ENCODE results near the gene SLC25A39. TPM values are rescaled to one million over a fixed set of nuclear protein-coding genes. Genes with fewer than 3 reads are reported as not detected.
"Not testable (repeated sequence)": the region's sequence is repeated elsewhere in the genome, so short reads cannot be mapped to it uniquely, and the experiment has no call there.

SLC25A39 gene
- total RNA-seq, 1 experiment from 2014 or later: 164 TPM

GRCh38 chr17:44367231-44367979, 42.8 kb upstream of the SLC25A39 start:
- intact Hi-C loops (cut with micrococcal nuclease; ENCODE audit: unreplicated experiment): loop anchor here (2.0 kb wide), 1 partner anchor 135 kb away; the partner anchor contains the start of gene GPATCH8
- Histone ChIP-seq H3K4me3 (no peak overlapping the region), H3K36me3 (ENCODE audit: low read depth) (no peaks in the 10 kb centered on the region), H3F3A (ENCODE audit: insufficient read depth, low read depth) (no peaks in the 10 kb centered on the region), H3K27me3 (ENCODE audit: insufficient read depth, low read depth) (peaks cover 18% of the 10 kb centered on the region; the same call in 1 of the 2 replicates), H3K9me3 (ENCODE audit: insufficient read depth, low read depth) (no peaks in the 10 kb centered on the region), H3K4me2 (no peak overlapping the region), H3K4me1 (replicated peaks; ENCODE audit: insufficient read depth) (no peaks in the 10 kb centered on the region), H3K79me2 (ENCODE audit: low read depth) (no peaks in the 10 kb centered on the region), H4K20me1 (ENCODE audit: insufficient read depth) (no peaks in the 10 kb centered on the region), H3K9me2 (ENCODE audit: insufficient read depth) (no peaks in the 10 kb centered on the region), H2AFZ (no peak overlapping the region), H3K27ac (no peak overlapping the region)
- BruUV-seq (replicated peaks): no TSS peak
- no peak for TF ChIP-seq CTCF (conservative IDR thresholded peaks at IDR 0.05)
- no peak for TF ChIP-seq EZH2 (IDR thresholded peaks at IDR 0.05; ENCODE audit: low read depth)
- CTCF ChIA-PET: no interaction called here
- DNase-seq: no peak
- POLR2A ChIA-PET (ENCODE audit: unreplicated experiment): no interaction called here

GRCh38 chr17:44365051-44365450, 40.4 kb upstream of the SLC25A39 start:
- H3K4me2 ChIP-seq; H3F3A ChIP-seq (ENCODE audit: insufficient read depth, low read depth); intact Hi-C loops (cut with micrococcal nuclease; ENCODE audit: unreplicated experiment); H2AFZ ChIP-seq; H3K9me3 ChIP-seq (ENCODE audit: insufficient read depth, low read depth); H3K4me1 ChIP-seq (replicated peaks; ENCODE audit: insufficient read depth); BruUV-seq (replicated peaks); H3K27ac ChIP-seq; POLR2A ChIA-PET (ENCODE audit: unreplicated experiment); DNase-seq; H4K20me1 ChIP-seq (ENCODE audit: insufficient read depth); H3K79me2 ChIP-seq (ENCODE audit: low read depth); H3K9me2 ChIP-seq (ENCODE audit: insufficient read depth); H3K4me3 ChIP-seq; H3K36me3 ChIP-seq (ENCODE audit: low read depth): not testable (repeated sequence)
- CTCF ChIA-PET: interaction anchor here (0.7 to 0.9 kb wide), 2 partner anchors 13 to 428 kb away, joined by 3 to 8 read pairs; no protein-coding TSS in a partner anchor
- peaks cover 18% of the 10 kb centered on the region; the same call in 1 of the 2 replicates for H3K27me3 ChIP-seq (ENCODE audit: insufficient read depth, low read depth)

DNA sequence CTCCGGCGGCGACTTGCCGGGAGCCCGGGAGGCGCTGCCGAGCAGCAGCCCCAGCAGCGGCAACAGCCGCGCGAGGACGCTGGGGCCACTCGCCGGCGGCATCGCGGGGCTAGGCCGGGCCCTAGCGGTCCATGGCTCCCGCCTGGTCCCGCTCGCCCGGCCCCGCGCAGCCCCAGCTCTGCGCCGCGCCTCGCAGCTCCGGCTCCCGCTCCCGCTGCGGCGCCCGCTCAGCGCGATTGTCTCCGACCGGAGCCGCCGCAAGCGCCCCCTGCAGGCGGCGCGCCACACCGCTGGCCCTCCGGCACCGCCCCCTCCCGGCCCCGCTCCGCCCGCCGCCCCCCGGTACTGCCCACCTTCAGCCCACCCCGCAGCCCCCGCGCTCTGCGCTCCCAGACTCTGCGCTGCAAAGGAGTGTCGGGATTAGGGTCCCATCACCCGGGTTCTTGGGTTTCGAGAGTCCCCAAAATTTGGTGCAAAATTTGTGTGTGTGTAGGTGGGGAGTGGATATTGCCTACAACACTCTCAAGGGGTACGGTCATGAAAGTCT, 39.1 kb upstream of the SLC25A39 start, which contains the start of gene FAM171A2:
Gene FAM171A2 (minus strand): TSS at position 241 of the 547 bp plus-strand sequence. CDS start 139 bp downstream, at position 102.
- no peak within 1 kb of the TSS for H3K27ac ChIP-seq
- BruUV-seq (replicated peaks): no TSS peak
- TF ChIP-seq CTCF (conservative IDR thresholded peaks at IDR 0.05) (peak; percentile 59; the same call in 1 of the 2 replicates), EZH2 (IDR thresholded peaks at IDR 0.05; ENCODE audit: low read depth) (no peak)
- no peaks in the 10 kb centered on the region for H3K36me3 ChIP-seq (ENCODE audit: low read depth)
- peak within 1 kb of the TSS; percentile 66 for H3K4me3 ChIP-seq
- H3K4me2 ChIP-seq: peak within 1 kb of the TSS; percentile 89
- no peaks in the 10 kb centered on the region for H3K79me2 ChIP-seq (ENCODE audit: low read depth)
- DNase-seq: peak in 1 of 2 experiments; percentile 61
- POLR2A ChIA-PET (ENCODE audit: unreplicated experiment): interaction anchor here (0.6 to 0.7 kb wide), 2 partner anchors 412 to 523 kb away, joined by 3 to 13 read pairs; no protein-coding TSS in a partner anchor
- no peaks in the 10 kb centered on the region for H4K20me1 ChIP-seq (ENCODE audit: insufficient read depth)
- intact Hi-C loops (cut with micrococcal nuclease; ENCODE audit: unreplicated experiment): no loop called here
- peaks cover 5% of the 10 kb centered on the region; the same call in 1 of the 2 replicates for H3F3A ChIP-seq (ENCODE audit: insufficient read depth, low read depth)
- no peaks in the 10 kb centered on the region for H3K9me2 ChIP-seq (ENCODE audit: insufficient read depth)
- peaks cover 18% of the 10 kb centered on the region; the same call in 1 of the 2 replicates for H3K27me3 ChIP-seq (ENCODE audit: insufficient read depth, low read depth)
- no peaks in the 10 kb centered on the region for H3K4me1 ChIP-seq (replicated peaks; ENCODE audit: insufficient read depth)
- H3K9me3 ChIP-seq (ENCODE audit: insufficient read depth, low read depth): no peaks in the 10 kb centered on the region
- CTCF ChIA-PET: interaction anchor here (0.6 kb wide), 2 partner anchors 98 to 498 kb away, joined by 3 to 4 read pairs; no protein-coding TSS in a partner anchor
- peak within 1 kb of the TSS; percentile 93 for H2AFZ ChIP-seq

Data from PC-9 (cell line).